ENCODE data around the gene CCL23.

Gene CCL23

GRCh38 chr17:35969558-35970380 lies 48.0 kb downstream of the CCL23 start:
- no peak overlapping the region for H3K4me3 ChIP-seq (ENCODE audit: low read depth, low read length)
- no peaks in the 10 kb centered on the region for H3K4me1 ChIP-seq (ENCODE audit: control insufficient read depth, insufficient read depth, low read length)
- H3K36me3 ChIP-seq (ENCODE audit: control insufficient read depth in 2 of 2, insufficient read depth in 1 of 2, low read length in 2 of 2) = no peaks in the 10 kb centered on the region
- H3K27ac ChIP-seq (ENCODE audit: extremely low read depth, low read depth, low read length) = no peak overlapping the region
- ChIA-PET POLR2A (interaction anchor here (0.6 to 1.1 kb wide), 2 partner anchors 160 to 179 kb away, joined by 4 to 5 read pairs; partner anchors contain the start of gene TAF15), CTCF (interaction anchor here (0.5 to 13.6 kb wide), 44 partner anchors 8 to 1662 kb away, joined by 3 to 330 read pairs (median 4); partner anchors contain the start of genes CCL14 and CCL16)
- H3K9me3 ChIP-seq (ENCODE audit: control insufficient read depth, insufficient read depth, low read depth, low read length) = no peaks in the 10 kb centered on the region
- peak; percentile 69 for TF ChIP-seq CTCF (tag by site-specific recombination; IDR thresholded peaks at IDR 0.05)
- no peak for TF ChIP-seq ZNF114 (tag by site-specific recombination; IDR thresholded peaks at IDR 0.05)
- peak; percentile 59 for TF ChIP-seq ZBTB17 (tag by site-specific recombination; IDR thresholded peaks at IDR 0.05)
- TF ChIP-seq SP7 (tag by site-specific recombination; IDR thresholded peaks at IDR 0.05) = 0 out of 2 replicates have a peak, but pooled peaks have one; percentile 14
- TF ChIP-seq ZNF777 (tag by site-specific recombination; IDR thresholded peaks at IDR 0.05; ENCODE audit: borderline replicate concordance) = no peak
- TF ChIP-seq ZNF654 (tag by site-specific recombination; IDR thresholded peaks at IDR 0.05; ENCODE audit: low read depth) = peak; percentile 99
- 0 out of 2 replicates have a peak, but pooled peaks have one; percentile 62 for TF ChIP-seq ZNF660 (tag by site-specific recombination; IDR thresholded peaks at IDR 0.05)
- TF ChIP-seq HIC1 (tag by site-specific recombination; IDR thresholded peaks at IDR 0.05) = no peak
- TF ChIP-seq ZNF529 (tag by site-specific recombination; IDR thresholded peaks at IDR 0.05; ENCODE audit: insufficient replicate concordance) = no peak
- no peak for TF ChIP-seq ZNF266 (tag by site-specific recombination; IDR thresholded peaks at IDR 0.05; ENCODE audit: low read depth)
- TF ChIP-seq EGR2 (tag by site-specific recombination; IDR thresholded peaks at IDR 0.05; ENCODE audit: low read depth) = no peak
- TF ChIP-seq PRDM4 (tag by site-specific recombination; IDR thresholded peaks at IDR 0.05) = no peak
- TF ChIP-seq ZNF600 (tag by site-specific recombination; IDR thresholded peaks at IDR 0.05) = peak; percentile 41; the same call in 1 of the 2 replicates
- TF ChIP-seq ZBTB20 (tag by site-specific recombination; IDR thresholded peaks at IDR 0.05) = peak; percentile 84

GRCh38 chr17:35968520-35969054 lies 49.2 kb downstream of the CCL23 start:
- Histone ChIP-seq H3K4me3 (ENCODE audit: low read depth, low read length) (no peak overlapping the region), H3K36me3 (ENCODE audit: control insufficient read depth in 2 of 2, insufficient read depth in 1 of 2, low read length in 2 of 2) (no peaks in the 10 kb centered on the region), H3K4me1 (ENCODE audit: control insufficient read depth, insufficient read depth, low read length) (no peaks in the 10 kb centered on the region), H3K9me3 (ENCODE audit: control insufficient read depth, insufficient read depth, low read depth, low read length) (no peaks in the 10 kb centered on the region), H3K27ac (ENCODE audit: extremely low read depth, low read depth, low read length) (no peak overlapping the region)
- CTCF ChIA-PET = interaction anchor here (0.6 to 13.6 kb wide), 29 partner anchors 9 to 1301 kb away, joined by 3 to 330 read pairs (median 5); partner anchors contain the start of genes CCL14 and CCL16
- POLR2A ChIA-PET = interaction anchor here (1.1 kb wide), 1 partner anchor 159 kb away, joined by 4 read pairs; the partner anchor contains the start of gene TAF15
- TF ChIP-seq ZNF48 (tag by site-specific recombination; IDR thresholded peaks at IDR 0.05) (no peak), ZNF121 (tag by site-specific recombination; IDR thresholded peaks at IDR 0.05) (no peak), ZNF549 (tag by site-specific recombination; IDR thresholded peaks at IDR 0.05) (no peak), ZBTB10 (tag by site-specific recombination; IDR thresholded peaks at IDR 0.05) (no peak), ATF2 (tag by site-specific recombination; IDR thresholded peaks at IDR 0.05; ENCODE audit: low read depth) (no peak), ZNF521 (tag by site-specific recombination; IDR thresholded peaks at IDR 0.05) (no peak)

All from HEK293 (cell line).